ENCODE data around the gene SPOCK2. TPM values are rescaled to one million over a fixed set of nuclear protein-coding genes. Genes with fewer than 3 reads are reported as not detected.

The SPOCK2 gene
- total and polyA plus RNA-seq, 2 donors (not counting 1 experiment from before 2014, with no cell fraction given): 0.02 to 0.33 TPM

- peaks cover 15% of the 10 kb centered on the region for H3K27me3 ChIP-seq (ENCODE audit: control insufficient read depth, insufficient read depth, low read length)
- no peak for TF ChIP-seq CTCF (conservative IDR thresholded peaks at IDR 0.05 in 1 of 2, IDR thresholded peaks at IDR 0.05 in 1 of 2; ENCODE audit: low read depth in 1 of 2, low read length in 2 of 2)
- no peak for TF ChIP-seq EZH2 (IDR thresholded peaks at IDR 0.05; ENCODE audit: low read length, missing control alignments)
- H3K9ac ChIP-seq (ENCODE audit: insufficient read depth, low read length): no peak overlapping the region
- no peaks in the 10 kb centered on the region for H3K36me3 ChIP-seq (ENCODE audit: control insufficient read depth, insufficient read depth, low read length)
- H3K27ac ChIP-seq (ENCODE audit: insufficient read depth, low read length): no peak overlapping the region
- DNase-seq (ENCODE audit: low read depth in 2 of 2): no peak
- H3K4me3 ChIP-seq (replicated peaks in 1 of 4; ENCODE audit: control extremely low read depth in 1 of 4, insufficient read depth in 1 of 4, low read depth in 3 of 4, low read length in 4 of 4): no peak overlapping the region
- no peaks in the 10 kb centered on the region for H3K79me2 ChIP-seq (ENCODE audit: control insufficient read depth, insufficient read depth, low read length)
- no peaks in the 10 kb centered on the region for H4K20me1 ChIP-seq (ENCODE audit: control insufficient read depth, extremely low read depth, insufficient read depth, low read length)
- H2AFZ ChIP-seq (ENCODE audit: low read length): no peak overlapping the region
- no peak overlapping the region for H3K4me2 ChIP-seq (ENCODE audit: extremely low read depth, insufficient read depth, low read length)
- no peaks in the 10 kb centered on the region for H3K9me3 ChIP-seq (ENCODE audit: control insufficient read depth, insufficient read depth, low read depth, low read length)
- H3K4me1 ChIP-seq (ENCODE audit: control insufficient read depth, extremely low read depth, insufficient read depth, low read length): no peaks in the 10 kb centered on the region
These were observed 24.5 kb downstream of the SPOCK2 start for GRCh38 chr10:72063703-72064391.

- no peaks in the 10 kb centered on the region for H3K9me3 ChIP-seq (ENCODE audit: control insufficient read depth, insufficient read depth, low read depth, low read length)
- no peak overlapping the region for H3K4me3 ChIP-seq (replicated peaks in 1 of 4; ENCODE audit: control extremely low read depth in 1 of 4, insufficient read depth in 1 of 4, low read depth in 3 of 4, low read length in 4 of 4)
- no peaks in the 10 kb centered on the region for H4K20me1 ChIP-seq (ENCODE audit: control insufficient read depth, extremely low read depth, insufficient read depth, low read length)
- TF ChIP-seq EZH2 (IDR thresholded peaks at IDR 0.05; ENCODE audit: low read length, missing control alignments) (no peak), CTCF (conservative IDR thresholded peaks at IDR 0.05 in 1 of 2, IDR thresholded peaks at IDR 0.05 in 1 of 2; ENCODE audit: low read depth in 1 of 2, low read length in 2 of 2) (no peak)
- no peak for DNase-seq (ENCODE audit: low read depth in 2 of 2)
- H3K9ac ChIP-seq (ENCODE audit: insufficient read depth, low read length): no peak overlapping the region
- no peaks in the 10 kb centered on the region for H3K4me1 ChIP-seq (ENCODE audit: control insufficient read depth, extremely low read depth, insufficient read depth, low read length)
- H3K27me3 ChIP-seq (ENCODE audit: control insufficient read depth, insufficient read depth, low read length): peaks cover 15% of the 10 kb centered on the region
- H3K27ac ChIP-seq (ENCODE audit: insufficient read depth, low read length): no peak overlapping the region
- no peak overlapping the region for H2AFZ ChIP-seq (ENCODE audit: low read length)
- no peaks in the 10 kb centered on the region for H3K36me3 ChIP-seq (ENCODE audit: control insufficient read depth, insufficient read depth, low read length)
- H3K79me2 ChIP-seq (ENCODE audit: control insufficient read depth, insufficient read depth, low read length): no peaks in the 10 kb centered on the region
- H3K4me2 ChIP-seq (ENCODE audit: extremely low read depth, insufficient read depth, low read length): no peak overlapping the region
These were observed 25.3 kb downstream of the SPOCK2 start for GRCh38 chr10:72062832-72063702.

- Histone ChIP-seq H3K36me3 (ENCODE audit: control insufficient read depth, insufficient read depth, low read length) (no peaks in the 10 kb centered on the region), H3K4me3 (replicated peaks in 1 of 4; ENCODE audit: control extremely low read depth in 1 of 4, insufficient read depth in 1 of 4, low read depth in 3 of 4, low read length in 4 of 4) (no peak overlapping the region), H4K20me1 (ENCODE audit: control insufficient read depth, extremely low read depth, insufficient read depth, low read length) (no peaks in the 10 kb centered on the region), H3K9ac (ENCODE audit: insufficient read depth, low read length) (no peak overlapping the region), H3K9me3 (ENCODE audit: control insufficient read depth, insufficient read depth, low read depth, low read length) (no peaks in the 10 kb centered on the region), H3K4me2 (ENCODE audit: extremely low read depth, insufficient read depth, low read length) (no peak overlapping the region), H2AFZ (ENCODE audit: low read length) (no peak overlapping the region), H3K4me1 (ENCODE audit: control insufficient read depth, extremely low read depth, insufficient read depth, low read length) (no peaks in the 10 kb centered on the region), H3K27ac (ENCODE audit: insufficient read depth, low read length) (no peak overlapping the region), H3K27me3 (ENCODE audit: control insufficient read depth, insufficient read depth, low read length) (peaks cover 11% of the 10 kb centered on the region), H3K79me2 (ENCODE audit: control insufficient read depth, insufficient read depth, low read length) (no peaks in the 10 kb centered on the region)
- TF ChIP-seq CTCF (conservative IDR thresholded peaks at IDR 0.05 in 1 of 2, IDR thresholded peaks at IDR 0.05 in 1 of 2; ENCODE audit: low read depth in 1 of 2, low read length in 2 of 2): no peak
- TF ChIP-seq EZH2 (IDR thresholded peaks at IDR 0.05; ENCODE audit: low read length, missing control alignments): no peak
- no peak for DNase-seq (ENCODE audit: low read depth in 2 of 2)
These were observed 26.0 kb downstream of the SPOCK2 start for GRCh38 chr10:72062382-72062781.

Measured in fibroblast of lung (primary cell).